ENCODE measurements around the gene ACTN3. TPM values are rescaled to one million over a fixed set of nuclear protein-coding genes. Genes with fewer than 3 reads are reported as not detected.

The ACTN3 gene
- total RNA-seq, 1 donor from 2014 or later = 0.11 TPM

DNA sequence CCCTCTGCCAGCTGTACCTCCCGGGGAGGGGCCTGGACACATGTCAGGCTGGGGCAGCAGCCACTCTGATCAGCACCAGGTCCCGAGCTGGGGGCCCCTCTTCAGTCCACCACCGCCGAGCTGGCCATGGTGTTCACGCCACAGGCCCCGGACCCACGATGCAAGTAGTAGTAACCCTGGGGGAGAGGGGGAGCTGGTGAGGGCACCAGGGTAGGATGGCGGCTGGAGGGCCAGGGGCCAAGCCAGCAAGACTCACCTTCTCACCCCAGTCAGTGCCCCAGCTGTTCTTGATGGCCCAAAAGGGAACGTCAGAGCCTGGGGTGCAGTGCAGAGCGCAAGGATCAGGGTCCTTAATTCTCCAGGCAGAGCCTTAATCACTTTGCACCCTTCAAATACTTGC lies 17.1 kb downstream of the ACTN3 start:
- Mint-ChIP-seq H3K36me3 (ENCODE audit: unreplicated experiment) (no peaks in the 10 kb centered on the region), H3K27ac (ENCODE audit: unreplicated experiment) (no peak overlapping the region), H3K4me3 (ENCODE audit: unreplicated experiment) (no peak overlapping the region), H3K9me3 (ENCODE audit: unreplicated experiment) (no peaks in the 10 kb centered on the region), H3K4me1 (ENCODE audit: unreplicated experiment) (no peaks in the 10 kb centered on the region), H3K27me3 (ENCODE audit: unreplicated experiment) (peaks cover 3% of the 10 kb centered on the region)
- no peak for TF ChIP-seq CTCF (IDR thresholded peaks at IDR 0.05)
- DNase-seq (ENCODE audit: extremely low spot score, unreplicated experiment) = no peak

DNA sequence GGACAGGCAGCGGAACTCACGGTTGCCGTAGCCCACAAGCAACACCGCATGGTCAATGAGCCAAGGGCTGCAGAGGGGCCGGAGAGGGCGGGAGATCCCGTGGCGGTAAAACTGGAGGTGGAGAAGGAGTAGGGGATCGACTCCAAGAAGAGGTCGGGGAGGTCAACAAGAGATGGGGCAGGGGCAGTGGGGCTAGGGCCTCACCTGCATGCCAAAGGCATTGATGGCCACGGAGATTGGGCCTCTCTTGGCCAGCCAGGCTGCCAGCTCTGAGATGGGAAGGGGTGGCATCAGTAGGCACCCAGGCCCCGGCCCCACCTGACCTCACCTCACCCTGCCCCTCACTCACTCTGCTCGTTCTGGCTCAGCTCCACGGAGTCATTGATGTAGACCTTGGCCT lies 17.8 kb downstream of the ACTN3 start:
- no peaks in the 10 kb centered on the region for H3K36me3 Mint-ChIP-seq (ENCODE audit: unreplicated experiment)

GRCh38 chr11:66564984-66565383 lies 18.3 kb downstream of the ACTN3 start:
- no peaks in the 10 kb centered on the region for H3K4me1 Mint-ChIP-seq (ENCODE audit: unreplicated experiment)
- no peak for TF ChIP-seq CTCF (IDR thresholded peaks at IDR 0.05)
- H3K4me3 Mint-ChIP-seq (ENCODE audit: unreplicated experiment) = no peak overlapping the region
- H3K36me3 Mint-ChIP-seq (ENCODE audit: unreplicated experiment) = no peaks in the 10 kb centered on the region
- peaks cover 5% of the 10 kb centered on the region for H3K27me3 Mint-ChIP-seq (ENCODE audit: unreplicated experiment)
- no peak overlapping the region for H3K27ac Mint-ChIP-seq (ENCODE audit: unreplicated experiment)
- no peak for DNase-seq (ENCODE audit: extremely low spot score, unreplicated experiment)
- H3K9me3 Mint-ChIP-seq (ENCODE audit: unreplicated experiment) = no peaks in the 10 kb centered on the region

More for the DNA sequence above, 17.8 kb downstream of the ACTN3 start:
- no peak for DNase-seq (ENCODE audit: extremely low spot score, unreplicated experiment)
- no peak overlapping the region for H3K27ac Mint-ChIP-seq (ENCODE audit: unreplicated experiment)
- TF ChIP-seq CTCF (IDR thresholded peaks at IDR 0.05) = no peak
- no peak overlapping the region for H3K4me3 Mint-ChIP-seq (ENCODE audit: unreplicated experiment)
- no peaks in the 10 kb centered on the region for H3K4me1 Mint-ChIP-seq (ENCODE audit: unreplicated experiment)
- peaks cover 3% of the 10 kb centered on the region for H3K27me3 Mint-ChIP-seq (ENCODE audit: unreplicated experiment)
- no peaks in the 10 kb centered on the region for H3K9me3 Mint-ChIP-seq (ENCODE audit: unreplicated experiment)

DNA sequence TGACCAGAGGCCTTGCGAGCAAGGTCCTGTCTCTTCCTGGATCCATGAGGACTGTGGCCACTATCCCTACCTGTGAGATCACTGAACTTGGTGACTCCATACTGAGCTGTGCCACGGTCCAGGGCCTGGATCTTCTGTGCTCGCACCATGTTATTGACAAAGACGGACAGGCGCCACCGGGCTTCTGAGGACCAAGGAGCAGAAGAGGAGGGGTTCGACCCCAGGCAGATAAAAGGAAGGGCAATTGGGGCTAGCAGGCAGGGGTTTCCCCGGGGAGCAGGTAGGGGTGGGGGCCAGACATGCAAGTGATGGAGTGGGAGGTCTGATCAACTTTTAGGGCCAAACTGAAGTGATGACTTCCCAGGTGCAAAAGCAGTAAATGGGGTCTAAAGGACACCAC lies 19.5 kb downstream of the ACTN3 start:
- Mint-ChIP-seq H3K4me3 (ENCODE audit: unreplicated experiment) (no peak overlapping the region), H3K9me3 (ENCODE audit: unreplicated experiment) (no peaks in the 10 kb centered on the region), H3K27ac (ENCODE audit: unreplicated experiment) (no peak overlapping the region), H3K4me1 (ENCODE audit: unreplicated experiment) (no peaks in the 10 kb centered on the region), H3K27me3 (ENCODE audit: unreplicated experiment) (peaks cover 16% of the 10 kb centered on the region), H3K36me3 (ENCODE audit: unreplicated experiment) (no peaks in the 10 kb centered on the region)
- TF ChIP-seq CTCF (IDR thresholded peaks at IDR 0.05) = no peak
- no peak for DNase-seq (ENCODE audit: extremely low spot score, unreplicated experiment)

- TF ChIP-seq CTCF (IDR thresholded peaks at IDR 0.05) = no peak
- no peak overlapping the region for H3K27ac Mint-ChIP-seq (ENCODE audit: unreplicated experiment)
- no peak for DNase-seq (ENCODE audit: extremely low spot score, unreplicated experiment)
- H3K27me3 Mint-ChIP-seq (ENCODE audit: unreplicated experiment) = peaks cover 16% of the 10 kb centered on the region
- H3K9me3 Mint-ChIP-seq (ENCODE audit: unreplicated experiment) = no peaks in the 10 kb centered on the region
- no peaks in the 10 kb centered on the region for H3K36me3 Mint-ChIP-seq (ENCODE audit: unreplicated experiment)
- no peaks in the 10 kb centered on the region for H3K4me1 Mint-ChIP-seq (ENCODE audit: unreplicated experiment)
- no peak overlapping the region for H3K4me3 Mint-ChIP-seq (ENCODE audit: unreplicated experiment)
These were observed 21.1 kb downstream of the ACTN3 start for GRCh38 chr11:66567787-66568123.
